Immature natural killer cell (primary cell): ENCODE results near the gene GIPC3. TPM values are rescaled to one million over a fixed set of nuclear protein-coding genes. Genes with fewer than 3 reads are reported as not detected.
"Not testable (repeated sequence)": the region's sequence is repeated elsewhere in the genome, so short reads cannot be mapped to it uniquely, and the experiment has no call there.

Experiments used
- DNase-seq, 3 donors: peaks; one replicate each; pipeline ENCODE4 v3.0.0; 2022; ENCODE audit warnings: mixed read lengths in 1 of 3
- H3K27ac Mint-ChIP-seq, 6 donors: one replicate each; pipeline ENCODE4 v1.8.0; 2020; ENCODE audit warnings: mixed read lengths in 6 of 6, mild to moderate bottlenecking in 5 of 6, inconsistent platforms in 4 of 6, moderate library complexity in 3 of 6
- H3K27me3 Mint-ChIP-seq, 3 donors: one replicate each; pipeline ENCODE4 v1.8.0; 2020 to 2021; ENCODE audit warnings: low read depth in 3 of 3, mild to moderate bottlenecking in 3 of 3, mixed read lengths in 3 of 3, moderate library complexity in 3 of 3, inconsistent platforms in 1 of 3
- H3K36me3 Mint-ChIP-seq, 3 donors: one replicate each; pipeline ENCODE4 v1.8.0; 2020; ENCODE audit warnings: mixed read lengths in 3 of 3, inconsistent platforms in 2 of 3, mild to moderate bottlenecking in 2 of 3
- H3K4me1 Mint-ChIP-seq, 2 donors: one replicate each; pipeline ENCODE4 v1.8.0; 2020; ENCODE audit warnings: inconsistent platforms in 2 of 2, mild to moderate bottlenecking in 2 of 2, mixed read lengths in 2 of 2, moderate library complexity in 1 of 2
- H3K4me3 Mint-ChIP-seq, 5 donors: one replicate each; pipeline ENCODE4 v1.8.0; 2020; ENCODE audit warnings: mild to moderate bottlenecking in 5 of 5, mixed read lengths in 5 of 5, inconsistent platforms in 3 of 5, moderate library complexity in 3 of 5
- H3K9me3 Mint-ChIP-seq, 6 donors: one replicate each; pipeline ENCODE4 v1.8.0; 2020; ENCODE audit warnings: mild to moderate bottlenecking in 6 of 6, mixed read lengths in 6 of 6, inconsistent platforms in 4 of 6, moderate library complexity in 3 of 6
- polyA plus RNA-seq, 3 donors: library from polyadenylated mRNA; unstranded; fragments of 300-500 nt; fragmentation: Illumina TruSeq; gene quantifications; one replicate each; pipeline ENCODE4 v1.2.3, GENCODE V29; 2021

Gene GIPC3
- polyA plus RNA-seq, 3 donors from 2014 or later, result 0.04 to 0.95 TPM; not detected in 1

DNA sequence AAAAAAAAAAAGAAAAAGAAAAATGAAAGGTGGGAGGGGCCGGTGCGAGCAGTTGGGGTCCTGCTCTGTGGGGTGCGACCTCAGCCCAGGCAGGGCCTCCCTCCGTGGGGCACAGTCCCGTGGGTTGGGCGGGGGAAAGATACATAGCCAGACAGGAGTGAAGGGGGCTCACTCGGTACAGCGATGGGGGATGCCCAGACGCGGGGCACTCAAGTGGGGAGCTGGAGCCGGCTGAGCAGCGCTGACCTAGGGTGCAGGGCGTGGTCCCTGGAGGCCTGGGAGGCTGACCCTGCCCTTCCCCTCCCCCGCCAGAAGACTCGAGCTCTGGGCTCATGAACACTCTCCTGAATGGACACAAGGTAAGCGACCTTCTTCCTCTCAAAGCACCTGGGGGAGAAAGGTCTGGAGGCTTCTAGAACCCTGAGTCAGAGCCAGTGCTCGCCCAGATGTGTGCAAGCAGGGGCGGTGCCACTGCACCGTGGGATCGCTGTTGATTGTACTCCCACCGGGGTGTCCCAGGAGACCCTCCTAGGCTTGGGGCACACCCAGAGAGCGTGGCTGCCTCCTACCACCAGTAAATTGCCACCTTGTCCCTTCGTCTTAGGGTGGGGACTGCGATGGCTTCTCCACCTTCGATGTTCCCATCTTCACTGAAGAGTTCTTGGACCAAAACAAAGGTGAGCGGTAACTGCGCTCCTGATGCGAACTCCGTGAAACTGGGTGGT lies 9.2 kb upstream of the GIPC3 start:
- H3K27me3 Mint-ChIP-seq, result peaks cover 0 to 8% (median 4%) of the 10 kb centered on the region in 3 donors
- H3K27ac Mint-ChIP-seq, result no peak overlapping the region
- H3K9me3 Mint-ChIP-seq, result no peaks in the 10 kb centered on the region
- H3K4me1 Mint-ChIP-seq, result peaks cover 11 to 13% of the 10 kb centered on the region in 2 donors
- peaks cover 0 to 6% (median 0%) of the 10 kb centered on the region in 3 donors for H3K36me3 Mint-ChIP-seq
- H3K4me3 Mint-ChIP-seq, result peak overlapping the region in 1 of 5 donors; percentile 18
- no peak for DNase-seq

DNA sequence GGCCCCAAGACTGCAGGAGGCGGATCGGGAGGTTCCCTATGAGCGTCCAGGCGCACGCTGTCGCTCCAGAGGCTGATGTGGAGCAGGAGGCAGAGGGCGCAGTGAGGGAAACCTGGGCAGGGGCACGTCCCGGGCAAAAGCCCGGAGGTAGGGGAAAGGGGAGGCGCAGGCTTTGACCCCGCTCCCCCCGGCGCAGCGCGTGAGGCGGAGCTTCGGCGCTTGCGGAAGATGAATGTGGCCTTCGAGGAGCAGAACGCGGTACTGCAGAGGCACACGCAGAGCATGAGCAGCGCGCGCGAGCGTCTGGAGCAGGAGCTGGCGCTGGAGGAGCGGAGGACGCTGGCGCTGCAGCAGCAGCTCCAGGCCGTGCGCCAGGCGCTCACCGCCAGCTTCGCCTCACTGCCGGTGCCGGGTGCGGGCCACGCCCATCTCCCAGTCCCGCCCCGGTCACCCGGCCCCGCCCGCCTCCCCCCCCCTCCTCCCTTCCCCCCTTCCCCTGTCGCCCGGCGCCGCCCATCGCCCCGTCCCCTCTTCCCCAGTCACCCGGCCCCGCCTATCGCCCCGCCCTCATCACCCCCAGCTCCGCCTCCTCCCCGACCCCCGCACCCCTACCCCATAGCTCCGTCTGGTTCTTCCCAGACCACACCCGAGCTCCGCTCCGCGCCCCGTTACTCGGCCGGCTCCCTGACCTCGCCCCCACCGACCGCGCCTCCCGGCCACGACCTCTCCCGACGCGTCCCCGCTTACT lies 8.4 kb upstream of the GIPC3 start:
- Mint-ChIP-seq H3K4me1 (peaks cover 5 to 11% of the 10 kb centered on the region in 2 donors), H3K9me3 (no peaks in the 10 kb centered on the region), H3K27ac (no peak overlapping the region), H3K27me3 (peaks cover 0 to 8% (median 4%) of the 10 kb centered on the region in 3 donors), H3K4me3 (peak overlapping the region in 2 of 5 donors; percentile 5 to 18), H3K36me3 (peaks cover 0 to 6% (median 0%) of the 10 kb centered on the region in 3 donors)
- DNase-seq, result no peak

DNA sequence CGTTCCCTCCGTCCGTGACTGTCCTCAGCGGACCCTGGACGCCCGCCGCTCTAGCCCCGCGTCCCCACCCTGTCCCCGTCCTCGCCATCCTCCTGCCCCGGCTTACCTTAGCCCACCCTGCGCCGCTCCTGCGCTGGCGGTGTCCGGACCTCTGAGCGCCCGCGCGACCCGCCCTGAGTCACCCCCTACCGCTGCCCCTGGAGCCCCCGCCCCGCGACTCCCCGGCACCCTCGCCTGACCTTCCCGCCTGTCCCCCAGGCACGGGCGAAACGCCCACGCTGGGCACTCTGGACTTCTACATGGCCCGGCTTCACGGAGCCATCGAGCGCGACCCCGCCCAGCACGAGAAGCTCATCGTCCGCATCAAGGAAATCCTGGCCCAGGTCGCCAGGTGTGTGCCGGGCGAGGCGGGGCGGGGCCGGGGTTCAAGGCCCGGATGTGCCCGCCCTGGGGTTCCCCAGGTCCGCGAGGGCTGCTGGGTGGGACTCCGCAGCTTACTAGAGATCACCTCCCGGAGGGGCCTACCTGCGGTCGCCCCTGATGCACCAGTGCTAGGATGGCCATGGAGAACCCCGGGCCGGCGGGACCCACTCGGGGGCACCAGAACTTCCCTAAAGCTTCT lies 7.4 kb upstream of the GIPC3 start:
- DNase-seq, result no peak
- H3K4me3 Mint-ChIP-seq, result no peak overlapping the region
- H3K4me1 Mint-ChIP-seq, result peaks cover 0 to 7% of the 10 kb centered on the region in 2 donors
- no peak overlapping the region for H3K27ac Mint-ChIP-seq
- peaks cover 0 to 6% (median 0%) of the 10 kb centered on the region in 3 donors for H3K36me3 Mint-ChIP-seq
- H3K9me3 Mint-ChIP-seq, result no peaks in the 10 kb centered on the region
- peaks cover 2 to 5% (median 2%) of the 10 kb centered on the region in 3 donors for H3K27me3 Mint-ChIP-seq

DNA sequence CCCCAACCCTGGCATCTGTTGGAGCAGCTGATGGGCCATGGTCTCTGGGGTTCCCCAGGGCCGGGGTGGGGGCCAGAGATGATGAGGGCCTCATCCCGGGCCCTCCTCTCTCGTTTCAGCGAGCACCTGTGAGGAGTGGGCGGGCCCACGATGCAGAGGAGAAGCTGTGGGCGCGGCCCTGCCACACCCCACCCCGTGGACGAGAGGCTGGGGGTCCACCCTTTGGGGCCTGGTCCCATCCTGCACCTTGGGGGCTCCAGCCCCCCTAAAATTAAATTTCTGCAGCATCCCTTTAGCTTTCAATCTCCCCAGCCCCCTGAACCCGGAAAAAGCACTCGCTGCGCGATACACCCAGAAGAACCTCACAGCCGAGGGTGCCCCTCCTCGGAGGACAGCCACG lies 6.9 kb upstream of the GIPC3 start:
- no peak for DNase-seq
- Mint-ChIP-seq H3K9me3 (no peaks in the 10 kb centered on the region), H3K4me3 (no peak overlapping the region), H3K27me3 (peaks cover 2 to 5% (median 2%) of the 10 kb centered on the region in 3 donors), H3K36me3 (peaks cover 0 to 6% (median 0%) of the 10 kb centered on the region in 3 donors), H3K4me1 (peaks cover 0 to 7% of the 10 kb centered on the region in 2 donors), H3K27ac (no peak overlapping the region)

DNA sequence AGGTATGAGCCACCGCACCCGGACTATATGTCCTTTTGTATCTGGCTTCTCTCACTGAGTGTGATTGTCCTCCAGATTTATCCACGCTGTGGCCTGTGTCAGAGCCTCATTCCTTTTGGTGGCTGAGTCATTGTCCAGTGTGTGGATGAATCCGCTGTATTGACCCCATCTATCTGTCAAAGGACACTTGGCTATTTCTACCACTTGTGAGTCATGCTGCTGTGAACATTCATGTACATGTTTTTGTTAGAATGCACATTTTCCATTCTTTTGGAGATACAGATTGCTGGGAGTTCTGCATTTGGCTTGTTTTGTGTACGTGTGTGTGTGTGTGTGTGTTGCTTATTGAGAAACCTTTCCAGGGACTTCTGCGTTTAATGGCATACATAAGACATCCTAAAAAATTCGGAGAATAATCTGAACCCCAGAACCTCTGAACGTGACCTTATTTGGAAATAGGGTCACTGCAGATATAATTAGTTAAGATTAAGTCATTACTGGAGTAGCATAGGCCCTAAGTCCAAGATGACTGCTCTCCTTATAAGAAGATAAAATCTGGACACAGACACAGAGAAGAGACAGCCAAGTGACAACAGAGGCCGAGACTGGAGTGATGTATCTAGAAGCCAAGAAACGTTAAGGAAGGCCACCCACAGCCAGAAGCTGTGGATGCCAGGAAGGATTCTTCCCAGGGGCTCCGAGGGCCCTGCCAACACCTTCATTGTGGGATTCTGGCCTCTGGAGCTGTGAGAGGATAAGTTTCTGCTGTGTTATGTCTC lies 4.9 kb upstream of the GIPC3 start:
- H3K27ac Mint-ChIP-seq, result no peak overlapping the region
- H3K4me3 Mint-ChIP-seq, result no peak overlapping the region
- peaks cover 0 to 2% (median 0%) of the 10 kb centered on the region in 3 donors for H3K36me3 Mint-ChIP-seq
- no peaks in the 10 kb centered on the region for H3K9me3 Mint-ChIP-seq
- H3K27me3 Mint-ChIP-seq, result peaks cover 0 to 2% (median 0%) of the 10 kb centered on the region in 3 donors
- peaks cover 0 to 1% of the 10 kb centered on the region in 2 donors for H3K4me1 Mint-ChIP-seq
- DNase-seq, result no peak

DNA sequence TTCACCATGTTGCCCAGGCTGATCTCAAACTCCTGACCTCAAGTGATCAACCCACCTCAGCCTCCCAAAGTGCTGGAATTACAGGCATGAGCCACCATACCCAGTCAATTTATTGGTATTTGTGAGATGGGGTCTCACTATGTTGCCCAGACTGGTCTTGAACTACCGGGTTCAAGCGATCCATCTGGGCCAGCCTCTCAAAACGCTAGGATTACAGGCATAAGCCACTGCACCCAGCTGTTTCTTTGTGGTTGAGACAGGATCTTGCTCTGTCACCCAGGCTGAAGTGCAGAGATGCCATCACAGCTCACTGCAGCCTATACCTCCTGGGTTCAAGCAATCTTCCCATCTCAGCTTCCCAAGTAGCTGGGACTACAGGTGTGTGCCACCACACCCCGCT lies 3.5 kb upstream of the GIPC3 start:
- not testable (repeated sequence) for H3K27me3 Mint-ChIP-seq, DNase-seq, H3K9me3 Mint-ChIP-seq, H3K4me3 Mint-ChIP-seq, H3K4me1 Mint-ChIP-seq, H3K36me3 Mint-ChIP-seq, H3K27ac Mint-ChIP-seq

DNA sequence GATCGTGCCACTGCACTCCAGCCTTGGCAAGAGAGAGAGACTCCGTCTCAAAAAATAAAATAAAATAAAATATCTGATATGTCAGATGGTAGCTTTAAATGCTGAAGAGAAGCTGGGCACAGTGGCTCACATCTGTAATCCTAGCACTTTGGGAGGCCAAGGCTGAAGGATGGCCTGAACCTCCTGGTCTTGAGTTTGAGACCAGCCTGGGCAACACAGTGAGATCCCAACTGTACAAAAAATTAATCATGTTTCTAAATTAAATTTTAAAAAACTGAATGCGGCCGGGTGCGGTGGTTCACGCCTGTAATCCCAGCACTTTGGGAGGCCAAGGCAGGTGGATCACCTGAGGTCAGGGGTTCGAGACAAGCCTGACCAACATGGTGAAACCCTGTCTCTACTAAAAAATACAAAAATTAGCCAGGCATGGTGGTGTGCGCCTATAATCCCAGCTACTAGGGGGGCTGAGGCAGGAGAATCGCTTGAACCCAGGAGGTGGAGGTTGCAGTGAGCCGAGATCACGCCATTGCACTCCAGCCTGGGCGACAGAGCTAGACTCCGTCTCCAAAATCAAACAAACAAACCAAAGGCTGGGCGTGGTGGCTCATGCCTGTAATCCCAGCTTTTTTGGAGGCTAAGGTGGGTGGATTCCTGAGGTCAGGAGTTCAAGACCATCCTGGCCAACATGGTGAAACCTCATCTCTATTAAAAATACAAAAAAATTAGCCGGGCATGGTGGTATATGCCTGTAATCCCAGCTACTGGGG lies 1.1 kb upstream of the GIPC3 start:
- H3K36me3 Mint-ChIP-seq, H3K9me3 Mint-ChIP-seq, H3K4me1 Mint-ChIP-seq, H3K27ac Mint-ChIP-seq, DNase-seq, H3K27me3 Mint-ChIP-seq: not testable (repeated sequence)
- peak overlapping the region in 1 of 5 donors; percentile 23 for H3K4me3 Mint-ChIP-seq

DNA sequence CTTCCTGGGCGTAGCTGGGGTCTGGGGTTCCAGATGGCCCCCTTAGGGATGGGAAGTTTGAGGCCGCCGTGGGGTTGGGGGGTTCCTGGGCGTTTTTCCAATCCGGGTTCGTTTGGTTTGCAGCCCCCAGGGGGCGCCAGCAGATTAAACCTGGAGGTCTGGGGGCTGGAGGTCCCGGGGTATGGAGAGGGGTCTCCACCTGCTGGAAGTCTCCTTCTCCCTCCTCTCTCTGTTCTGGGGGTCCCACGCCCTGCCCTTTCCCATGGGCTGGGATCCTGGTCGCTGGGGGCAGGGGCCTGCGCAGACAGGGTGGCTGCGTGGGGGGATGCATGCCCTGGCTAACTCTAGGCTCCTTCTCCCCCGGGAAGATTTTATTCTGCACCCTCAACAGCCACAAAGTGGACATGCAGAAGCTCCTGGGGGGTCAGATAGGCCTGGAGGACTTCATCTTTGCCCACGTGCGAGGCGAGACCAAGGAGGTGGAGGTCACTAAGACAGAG lies 899 bp downstream of the GIPC3 start:
- peak; percentile 31 to 43 (median 42) for DNase-seq
- no peaks in the 10 kb centered on the region for H3K36me3 Mint-ChIP-seq
- no peaks in the 10 kb centered on the region for H3K9me3 Mint-ChIP-seq
- peaks cover 0 to 2% of the 10 kb centered on the region in 2 donors for H3K4me1 Mint-ChIP-seq
- peaks cover 1 to 2% (median 2%) of the 10 kb centered on the region in 3 donors for H3K27me3 Mint-ChIP-seq
- H3K27ac Mint-ChIP-seq, result no peak overlapping the region
- H3K4me3 Mint-ChIP-seq, result peak overlapping the region in 4 of 5 donors; percentile 10 to 51 (median 44)

DNA sequence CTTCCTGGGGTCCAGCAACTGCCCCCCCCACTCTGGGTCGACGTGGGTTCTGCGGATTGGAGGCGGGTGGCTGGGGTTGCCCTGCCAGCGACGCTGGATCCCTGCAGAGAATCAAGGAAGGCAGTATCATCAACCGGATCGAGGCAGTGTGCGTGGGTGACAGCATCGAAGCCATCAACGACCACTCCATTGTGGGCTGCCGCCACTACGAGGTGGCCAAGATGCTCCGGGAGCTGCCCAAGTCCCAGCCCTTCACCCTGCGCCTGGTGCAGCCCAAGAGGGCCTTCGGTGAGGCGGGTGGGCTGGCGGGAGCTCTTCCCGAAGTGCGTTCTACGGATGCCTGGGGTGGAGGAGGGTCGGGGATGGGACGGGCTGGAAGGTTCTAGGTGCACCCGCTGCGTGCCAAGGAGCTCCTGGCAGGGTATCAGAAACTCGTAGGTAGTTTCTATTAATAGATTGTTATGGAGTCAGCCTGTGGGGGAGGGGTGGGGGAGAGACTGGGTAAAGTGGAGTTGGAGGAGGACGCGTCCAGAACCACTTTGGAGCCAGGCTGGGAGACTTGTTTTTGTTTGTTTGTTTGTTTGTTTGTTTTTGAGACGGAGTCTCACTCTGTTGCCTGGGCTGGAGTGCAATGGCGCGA lies 1.5 kb downstream of the GIPC3 start:
- H3K4me1 Mint-ChIP-seq, result peaks cover 0 to 2% of the 10 kb centered on the region in 2 donors
- peaks cover 1 to 2% (median 2%) of the 10 kb centered on the region in 3 donors for H3K27me3 Mint-ChIP-seq
- no peak overlapping the region for H3K27ac Mint-ChIP-seq
- DNase-seq, result no peak
- no peaks in the 10 kb centered on the region for H3K9me3 Mint-ChIP-seq
- H3K4me3 Mint-ChIP-seq, result no peak overlapping the region
- no peaks in the 10 kb centered on the region for H3K36me3 Mint-ChIP-seq

DNA sequence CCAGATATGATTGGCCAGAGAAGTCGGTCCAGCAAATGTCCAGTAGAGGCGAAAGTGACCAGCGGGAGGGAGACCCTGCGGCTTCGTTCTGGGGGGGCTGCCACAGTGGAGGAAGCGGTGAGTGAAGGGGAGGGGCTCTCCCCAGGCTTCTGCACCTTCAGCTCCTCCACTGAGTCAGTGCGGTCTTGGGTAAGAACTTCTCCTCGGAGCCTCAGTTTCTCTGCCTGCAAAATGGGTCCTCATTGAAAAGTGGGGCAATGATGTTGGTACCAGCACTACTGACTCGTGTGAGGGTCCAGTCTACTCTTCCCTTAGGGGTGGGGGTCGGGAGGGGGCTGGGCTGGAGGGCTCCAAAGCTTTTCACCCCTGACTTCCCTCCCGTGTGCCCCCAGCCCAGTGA lies 4.2 kb downstream of the GIPC3 start:
- peaks cover 0 to 2% (median 1%) of the 10 kb centered on the region in 3 donors for H3K27me3 Mint-ChIP-seq
- peaks cover 0 to 2% of the 10 kb centered on the region in 2 donors for H3K4me1 Mint-ChIP-seq
- H3K9me3 Mint-ChIP-seq, result no peaks in the 10 kb centered on the region
- no peak overlapping the region for H3K27ac Mint-ChIP-seq
- H3K4me3 Mint-ChIP-seq, result no peak overlapping the region
- H3K36me3 Mint-ChIP-seq, result no peaks in the 10 kb centered on the region
- no peak for DNase-seq

DNA sequence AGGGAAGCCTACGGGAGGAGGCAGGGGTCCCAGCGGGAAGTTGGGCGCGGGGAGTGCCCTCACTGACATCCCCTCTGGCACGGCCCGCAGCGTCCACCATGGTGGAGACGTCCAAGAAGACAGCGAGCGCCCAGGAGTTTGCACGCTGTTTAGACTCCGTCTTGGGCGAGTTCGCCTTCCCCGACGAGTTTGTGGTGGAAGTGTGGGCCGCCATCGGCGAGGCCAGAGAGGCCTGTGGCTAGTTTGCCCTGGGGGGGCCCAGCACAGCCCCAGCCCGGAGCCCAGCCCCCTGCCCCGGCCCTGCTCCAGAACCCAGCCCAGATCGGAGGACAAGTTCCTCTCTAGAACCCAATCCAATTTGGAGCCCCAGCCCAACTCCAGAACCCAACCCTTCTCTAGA lies 4.7 kb downstream of the GIPC3 start:
- DNase-seq, result no peak
- no peak overlapping the region for H3K27ac Mint-ChIP-seq
- no peaks in the 10 kb centered on the region for H3K36me3 Mint-ChIP-seq
- H3K27me3 Mint-ChIP-seq, result peaks cover 0 to 2% (median 1%) of the 10 kb centered on the region in 3 donors
- no peaks in the 10 kb centered on the region for H3K9me3 Mint-ChIP-seq
- no peak overlapping the region for H3K4me3 Mint-ChIP-seq
- H3K4me1 Mint-ChIP-seq, result peaks cover 0 to 2% of the 10 kb centered on the region in 2 donors

DNA sequence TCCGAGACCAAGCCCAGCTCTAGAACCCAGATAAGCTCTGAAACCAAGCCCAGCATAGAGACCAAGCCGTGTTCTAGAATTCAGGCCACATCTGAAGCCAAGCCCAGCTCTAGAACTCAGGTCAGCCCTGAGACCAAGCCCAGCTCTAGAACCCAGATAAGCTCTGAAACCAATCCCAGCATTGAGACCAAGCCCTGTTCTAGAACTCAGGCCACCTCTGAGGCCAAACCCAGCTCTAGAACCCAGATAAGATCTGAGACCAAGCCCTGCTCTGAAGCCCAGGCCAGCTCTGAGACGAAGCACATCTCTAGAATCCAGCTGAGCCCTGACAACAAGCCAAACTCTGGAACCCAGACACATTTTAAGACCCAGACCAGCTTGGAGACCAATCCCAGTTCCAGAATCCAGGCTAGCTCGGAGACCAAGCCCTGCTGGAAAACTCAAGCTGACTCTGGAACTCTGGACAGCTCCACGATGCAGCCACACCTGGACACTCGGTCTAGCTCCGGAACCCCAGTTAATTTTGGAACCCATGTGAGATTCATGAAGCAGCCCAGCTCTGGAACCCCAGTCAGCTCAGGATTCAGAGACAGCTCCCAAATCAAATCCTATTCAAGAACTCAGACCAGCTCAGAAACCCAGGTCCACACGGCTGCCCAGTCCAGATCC lies 5.8 kb downstream of the GIPC3 start:
- H3K27me3 Mint-ChIP-seq, result peaks cover 0 to 2% (median 1%) of the 10 kb centered on the region in 3 donors
- H3K36me3 Mint-ChIP-seq, result no peaks in the 10 kb centered on the region
- peak overlapping the region in 1 of 6 donors; percentile 19 for H3K27ac Mint-ChIP-seq
- no peak for DNase-seq
- no peak overlapping the region for H3K4me3 Mint-ChIP-seq
- no peaks in the 10 kb centered on the region for H3K9me3 Mint-ChIP-seq
- peaks cover 0 to 2% of the 10 kb centered on the region in 2 donors for H3K4me1 Mint-ChIP-seq
